Uterus (tissue), 4 donors: Measurements from ENCODE around the gene STAT4. TPM values are rescaled to one million over a fixed set of nuclear protein-coding genes. Genes with fewer than 3 reads are reported as not detected.
A peak's percentile ranks its signal among the peaks of the same experiment; 100 is the strongest.

ENCODE experiments used
- DNase-seq, 2 donors: peaks; one replicate each; pipeline ENCODE4 v3.0.0-alpha.2; 2019 to 2020
- H3K27ac ChIP-seq, 2 donors: fragments of 200-600 bp; sonication (generic); 1 replicate in 1 of 2; 2 replicates in 1 of 2; pipeline ENCODE4 v1.5.1; 2016 to 2018
- H3K27me3 ChIP-seq, 2 donors: fragments of 200-600 bp; sonication (generic); one replicate each; pipeline ENCODE4 v1.5.1; 2018 to 2019; ENCODE audit warnings: control low read depth in 1 of 2
- H3K36me3 ChIP-seq, 2 donors: fragments of 200-600 bp; sonication (generic); one replicate each; pipeline ENCODE4 v1.5.1; 2019; ENCODE audit warnings: control low read depth in 1 of 2
- H3K4me1 ChIP-seq, 2 donors: fragments of 200-600 bp; sonication (generic); one replicate each; pipeline ENCODE4 v1.5.1; 2018 to 2019; ENCODE audit warnings: control low read depth in 1 of 2
- H3K4me3 ChIP-seq, 2 donors: fragments of 200-600 bp; sonication (generic); 1 replicate in 1 of 2; 2 replicates in 1 of 2; pipeline ENCODE4 v1.5.1; 2018 to 2019; ENCODE audit warnings: mild to moderate bottlenecking in 1 of 2
- H3K9me3 ChIP-seq, 2 donors: fragments of 200-600 bp; sonication (generic); one replicate each; pipeline ENCODE4 v1.5.1; 2019; ENCODE audit warnings: control low read depth in 1 of 2
- POLR2A ChIP-seq, 2 donors: fragments of 450-650 bp; IDR thresholded peaks; one replicate each; pipeline ENCODE4 v1.6.1; 2016; ENCODE audit warnings: antibody characterized with exemption in 2 of 2, mild to moderate bottlenecking in 1 of 2, moderate library complexity in 1 of 2
- intact Hi-C: fragments of 100-400 bp; cut with DNase I; formaldehyde crosslinking; loops from one replicate; pipeline ENCODE4 v1.15.1; 2023; ENCODE audit warnings: low total_unique reads
- total RNA-seq, 4 donors: library from RNA; depleted of rRNA in 3 of 4; stranded (reverse); fragments of >200 nt in 3 of 4; gene quantifications; one replicate each; pipeline versions ENCODE4 v1.1.0 to v1.2.4, GENCODE V29; 2014 to 2023
- TF ChIP-seq, protein P1 (sequence below), 4 experiments: fragments of 200-600 bp in 2 of 4; fragments of 450-650 bp in 2 of 4; sonication (generic) in 2 of 4; IDR thresholded peaks; one replicate each; pipeline ENCODE4 v1.5.1; 2016 to 2019; ENCODE audit warnings: antibody characterized with exemption in 4 of 4, mild to moderate bottlenecking in 2 of 4, moderate library complexity in 1 of 4
- donor health status: DM: yes; HTN: yes; CAD: no.

STAT4 gene
- total RNA-seq, 4 donors from 2014 or later, result 0.51 to 4.8 (median 2.3) TPM; not detected in 1

DNA sequence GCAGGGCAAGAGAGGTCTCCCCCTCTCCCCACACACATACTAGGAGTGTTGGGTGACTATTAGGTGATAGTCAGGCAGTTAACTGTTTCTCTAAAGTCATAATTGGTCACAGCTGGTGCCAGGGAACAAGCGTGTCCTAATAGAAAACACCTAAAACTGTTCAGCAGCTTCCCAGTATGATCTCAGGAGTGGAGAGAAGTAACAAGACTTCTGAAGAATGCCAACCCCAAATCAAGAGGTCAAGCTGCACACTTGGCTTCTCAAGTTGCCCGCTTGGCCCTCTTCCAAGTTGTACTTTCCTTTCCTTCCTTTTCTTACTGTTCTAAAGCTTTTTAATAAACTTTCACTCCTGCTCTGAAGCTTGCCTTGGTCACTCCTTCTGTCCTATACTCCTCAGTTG lies 114.4 kb downstream of the STAT4 start:
- no peak overlapping the region for H3K27ac ChIP-seq
- intact Hi-C loops, result no loop called here
- TF ChIP-seq, protein P1, sequence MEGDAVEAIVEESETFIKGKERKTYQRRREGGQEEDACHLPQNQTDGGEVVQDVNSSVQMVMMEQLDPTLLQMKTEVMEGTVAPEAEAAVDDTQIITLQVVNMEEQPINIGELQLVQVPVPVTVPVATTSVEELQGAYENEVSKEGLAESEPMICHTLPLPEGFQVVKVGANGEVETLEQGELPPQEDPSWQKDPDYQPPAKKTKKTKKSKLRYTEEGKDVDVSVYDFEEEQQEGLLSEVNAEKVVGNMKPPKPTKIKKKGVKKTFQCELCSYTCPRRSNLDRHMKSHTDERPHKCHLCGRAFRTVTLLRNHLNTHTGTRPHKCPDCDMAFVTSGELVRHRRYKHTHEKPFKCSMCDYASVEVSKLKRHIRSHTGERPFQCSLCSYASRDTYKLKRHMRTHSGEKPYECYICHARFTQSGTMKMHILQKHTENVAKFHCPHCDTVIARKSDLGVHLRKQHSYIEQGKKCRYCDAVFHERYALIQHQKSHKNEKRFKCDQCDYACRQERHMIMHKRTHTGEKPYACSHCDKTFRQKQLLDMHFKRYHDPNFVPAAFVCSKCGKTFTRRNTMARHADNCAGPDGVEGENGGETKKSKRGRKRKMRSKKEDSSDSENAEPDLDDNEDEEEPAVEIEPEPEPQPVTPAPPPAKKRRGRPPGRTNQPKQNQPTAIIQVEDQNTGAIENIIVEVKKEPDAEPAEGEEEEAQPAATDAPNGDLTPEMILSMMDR (IDR thresholded peaks at IDR 0.05), result no peak
- no peak for TF ChIP-seq POLR2A (IDR thresholded peaks at IDR 0.05)

DNA sequence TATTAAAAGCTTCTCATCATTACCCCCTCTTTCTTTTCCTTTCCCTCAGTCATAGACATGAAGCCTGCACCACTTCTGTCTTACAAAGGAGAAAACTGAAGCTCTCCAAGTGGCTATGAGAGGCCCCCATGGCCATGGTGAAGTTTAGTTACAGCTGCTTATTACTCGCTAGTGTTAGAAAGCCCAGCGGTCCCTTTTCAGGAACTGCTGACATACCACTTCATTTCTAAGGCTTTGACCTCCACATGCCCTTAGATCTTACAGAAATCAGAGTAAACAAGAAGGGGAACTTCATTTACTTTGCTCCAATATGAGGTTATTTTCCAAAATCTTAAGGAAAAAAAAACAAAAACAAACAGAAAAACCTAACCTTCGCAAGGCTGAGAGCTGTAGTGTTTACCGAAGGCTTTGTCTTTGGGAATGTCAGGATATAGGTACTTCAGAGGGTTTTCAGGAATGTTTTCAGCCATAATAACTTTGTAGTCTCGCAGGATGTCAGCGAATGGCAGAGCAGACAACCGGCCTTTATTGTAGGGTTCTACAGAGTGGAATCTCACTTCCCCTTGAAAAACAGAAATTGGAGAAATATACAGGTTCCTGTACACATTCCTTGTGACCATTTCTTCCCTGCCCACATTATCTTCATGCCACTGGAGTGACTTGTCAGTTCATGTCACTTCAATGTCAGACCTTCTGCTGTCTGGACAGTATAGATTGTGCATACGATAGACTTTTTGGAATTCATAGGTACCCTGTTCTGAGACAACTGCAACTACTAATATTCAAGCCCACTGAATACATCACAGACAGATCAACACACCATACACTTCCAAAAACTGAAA lies 118.0 kb downstream of the STAT4 start:
- H3K36me3 ChIP-seq, result no peaks in the 10 kb centered on the region
- TF ChIP-seq POLR2A (IDR thresholded peaks at IDR 0.05), result no peak
- TF ChIP-seq, protein P1 (IDR thresholded peaks at IDR 0.05), result no peak
- no peak overlapping the region for H3K27ac ChIP-seq
- intact Hi-C loops, result no loop called here
- no peak overlapping the region for H3K4me3 ChIP-seq
- H3K9me3 ChIP-seq, result no peaks in the 10 kb centered on the region
- no peak for DNase-seq
- no peaks in the 10 kb centered on the region for H3K27me3 ChIP-seq
- H3K4me1 ChIP-seq, result no peaks in the 10 kb centered on the region

More for the DNA sequence above, 114.4 kb downstream of the STAT4 start:
- Histone ChIP-seq H3K36me3 (no peaks in the 10 kb centered on the region), H3K4me3 (no peak overlapping the region), H3K4me1 (no peaks in the 10 kb centered on the region), H3K27me3 (no peaks in the 10 kb centered on the region), H3K9me3 (no peaks in the 10 kb centered on the region)
- DNase-seq, result no peak

DNA sequence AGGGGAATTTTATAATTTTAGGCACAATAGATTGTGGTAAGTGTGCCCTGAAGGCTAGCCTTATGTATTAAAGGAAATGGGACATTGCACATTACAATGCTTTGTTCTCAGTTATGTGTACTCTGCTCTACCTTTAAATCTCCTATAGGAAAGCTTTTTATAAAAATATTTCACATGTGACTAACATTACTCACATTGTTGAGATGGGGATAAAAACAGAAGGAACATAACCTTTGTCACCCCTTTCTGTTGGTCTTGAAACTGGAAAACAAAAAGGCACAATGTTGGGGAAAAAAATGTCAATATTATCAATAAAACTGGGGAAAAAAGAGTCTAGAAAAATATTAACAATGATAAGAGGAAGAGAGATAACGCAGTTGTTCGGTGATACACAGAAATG lies 119.5 kb downstream of the STAT4 start:
- intact Hi-C loops, result no loop called here
- Histone ChIP-seq H3K4me1 (no peaks in the 10 kb centered on the region), H3K36me3 (no peaks in the 10 kb centered on the region), H3K9me3 (no peaks in the 10 kb centered on the region), H3K27ac (no peak overlapping the region), H3K4me3 (no peak overlapping the region), H3K27me3 (no peaks in the 10 kb centered on the region)
- no peak for TF ChIP-seq POLR2A (IDR thresholded peaks at IDR 0.05)
- TF ChIP-seq, protein P1 (IDR thresholded peaks at IDR 0.05), result no peak
- no peak for DNase-seq

DNA sequence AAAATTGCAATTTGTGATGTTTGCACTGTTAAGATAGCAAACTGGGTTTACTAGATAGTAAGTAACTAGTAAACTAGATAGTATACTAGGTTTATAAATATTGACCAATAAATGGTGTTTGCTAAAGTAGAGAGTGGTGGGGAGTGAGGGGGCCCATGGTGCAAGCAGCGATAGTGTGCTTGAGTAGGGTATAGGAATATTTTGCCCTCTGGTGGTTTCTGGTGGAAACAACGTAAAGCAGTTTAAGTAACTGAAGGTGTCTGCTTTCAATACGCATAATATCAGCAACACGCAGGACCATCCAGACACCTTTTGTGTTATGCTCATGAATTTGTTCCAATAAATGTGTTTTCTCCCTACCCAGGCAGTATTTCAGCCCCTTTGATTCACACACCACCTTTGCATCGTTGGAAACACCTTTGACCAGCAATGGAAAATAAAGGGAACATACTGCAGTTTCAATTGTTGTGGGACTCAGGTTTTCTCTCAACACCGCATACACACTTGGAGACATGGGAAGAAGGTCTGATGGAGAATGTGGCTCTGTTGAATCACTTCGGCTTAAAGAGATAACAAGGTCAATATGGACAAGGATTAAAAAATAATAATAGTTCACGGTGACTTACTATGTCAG lies 120.2 kb downstream of the STAT4 start:
- no peak overlapping the region for H3K27ac ChIP-seq
- no peaks in the 10 kb centered on the region for H3K4me1 ChIP-seq
- H3K9me3 ChIP-seq, result no peaks in the 10 kb centered on the region
- no peaks in the 10 kb centered on the region for H3K27me3 ChIP-seq
- no peak overlapping the region for H3K4me3 ChIP-seq
- H3K36me3 ChIP-seq, result no peaks in the 10 kb centered on the region
- TF ChIP-seq POLR2A (IDR thresholded peaks at IDR 0.05), result no peak
- TF ChIP-seq, protein P1 (IDR thresholded peaks at IDR 0.05), result peak; percentile 40 to 52 (median 47)
- intact Hi-C loops, result no loop called here
- DNase-seq, result peak in 1 of 2 donors; percentile 34
